ENCODE measurements around the gene SBNO1.

The SBNO1 gene

GRCh38 chr12:123268850-123269249 is 95.8 kb downstream of the SBNO1 start:
- H3K4me1 ChIP-seq (ENCODE audit: control insufficient read depth, insufficient read depth, low read length): peaks cover 6% of the 10 kb centered on the region
- H3K36me3 ChIP-seq (ENCODE audit: control insufficient read depth in 2 of 2, insufficient read depth in 1 of 2, low read length in 2 of 2): peaks cover 2 to 47% of the 10 kb centered on the region in 2 experiments; a peak in 2 of 3 replicates
- TF ChIP-seq ZFHX2 (tag by site-specific recombination; conservative IDR thresholded peaks at IDR 0.05) (no peak), ZFP3 (tag by site-specific recombination; IDR thresholded peaks at IDR 0.05; ENCODE audit: low read depth) (no peak), SCRT2 (tag by site-specific recombination; IDR thresholded peaks at IDR 0.05) (no peak), ZNF398 (tag by site-specific recombination; IDR thresholded peaks at IDR 0.05) (no peak), KLF17 (tag by site-specific recombination; IDR thresholded peaks at IDR 0.05) (no peak), KLF9 (tag by site-specific recombination; IDR thresholded peaks at IDR 0.05; ENCODE audit: low read depth) (no peak), ZNF843 (tag by site-specific recombination; IDR thresholded peaks at IDR 0.05) (no peak), ZNF362 (tag by site-specific recombination; IDR thresholded peaks at IDR 0.05) (no peak), ZNF580 (tag by site-specific recombination; IDR thresholded peaks at IDR 0.05) (no peak), ZNF785 (tag by site-specific recombination; IDR thresholded peaks at IDR 0.05) (no peak), ZBTB7A (tag by site-specific recombination; IDR thresholded peaks at IDR 0.05; ENCODE audit: low read depth) (no peak)
- H3K9me3 ChIP-seq (ENCODE audit: control insufficient read depth, insufficient read depth, low read depth, low read length): no peaks in the 10 kb centered on the region
- ChIA-PET CTCF (no interaction called here), POLR2A (interaction anchor here (1.6 to 1.7 kb wide), 2 partner anchors 18 to 36 kb away, joined by 4 to 10 read pairs; partner anchors contain the start of genes MPHOSPH9 and MTRFR)
- H3K4me3 ChIP-seq (ENCODE audit: low read depth, low read length): no peak overlapping the region
- no peak overlapping the region for H3K27ac ChIP-seq (ENCODE audit: extremely low read depth, low read depth, low read length)

GRCh38 chr12:123267991-123268843 is 96.4 kb downstream of the SBNO1 start:
- ChIA-PET POLR2A (interaction anchor here (1.7 kb wide), 1 partner anchor 35 kb away, joined by 10 read pairs; the partner anchor contains the start of genes MPHOSPH9 and MTRFR), CTCF (interaction anchor here (0.9 kb wide), 1 partner anchor 31 kb away, joined by 4 read pairs; no protein-coding TSS in a partner anchor)
- Histone ChIP-seq H3K9me3 (ENCODE audit: control insufficient read depth, insufficient read depth, low read depth, low read length) (no peaks in the 10 kb centered on the region), H3K4me3 (ENCODE audit: low read depth, low read length) (no peak overlapping the region), H3K4me1 (ENCODE audit: control insufficient read depth, insufficient read depth, low read length) (peaks cover 6% of the 10 kb centered on the region), H3K27ac (ENCODE audit: extremely low read depth, low read depth, low read length) (no peak overlapping the region), H3K36me3 (ENCODE audit: control insufficient read depth in 2 of 2, insufficient read depth in 1 of 2, low read length in 2 of 2) (peaks cover 8 to 54% of the 10 kb centered on the region in 2 experiments; a peak in 2 of 3 replicates)
- TF ChIP-seq EGR2 (tag by site-specific recombination; IDR thresholded peaks at IDR 0.05; ENCODE audit: low read depth) (peak; percentile 8; the same call in 1 of the 2 replicates), ZIC2 (tag by site-specific recombination; IDR thresholded peaks at IDR 0.05) (no peak), ZNF521 (tag by site-specific recombination; IDR thresholded peaks at IDR 0.05) (no peak)

GRCh38 chr12:123267335-123267920 is 97.2 kb downstream of the SBNO1 start:
- peaks cover 6% of the 10 kb centered on the region for H3K4me1 ChIP-seq (ENCODE audit: control insufficient read depth, insufficient read depth, low read length)
- H3K36me3 ChIP-seq (ENCODE audit: control insufficient read depth in 2 of 2, insufficient read depth in 1 of 2, low read length in 2 of 2): peaks cover 8 to 59% of the 10 kb centered on the region in 2 experiments; a peak in 2 of 3 replicates
- no peak overlapping the region for H3K27ac ChIP-seq (ENCODE audit: extremely low read depth, low read depth, low read length)
- H3K9me3 ChIP-seq (ENCODE audit: control insufficient read depth, insufficient read depth, low read depth, low read length): no peaks in the 10 kb centered on the region
- H3K4me3 ChIP-seq (ENCODE audit: low read depth, low read length): no peak overlapping the region
- POLR2A ChIA-PET: interaction anchor here (0.9 to 1.7 kb wide), 4 partner anchors 33 to 317 kb away, joined by 3 to 10 read pairs (median 3); partner anchors contain the start of genes MPHOSPH9, MTRFR and TMED2
- CTCF ChIA-PET: interaction anchor here (0.9 kb wide), 1 partner anchor 30 kb away, joined by 4 read pairs; no protein-coding TSS in a partner anchor
- TF ChIP-seq ZBTB21 (tag by site-specific recombination; IDR thresholded peaks at IDR 0.05) (no peak), SP3 (tag by site-specific recombination; IDR thresholded peaks at IDR 0.05) (no peak), ZNF513 (tag by site-specific recombination; IDR thresholded peaks at IDR 0.05) (no peak), ZSCAN18 (tag by site-specific recombination; IDR thresholded peaks at IDR 0.05) (no peak), ZNF274 (IDR thresholded peaks at IDR 0.05; ENCODE audit: low read length) (no peak), ZNF274 (tag by site-specific recombination; IDR thresholded peaks at IDR 0.05; ENCODE audit: borderline replicate concordance) (no peak), ZNF10 (tag by site-specific recombination; IDR thresholded peaks at IDR 0.05) (no peak), KLF1 (tag by site-specific recombination; IDR thresholded peaks at IDR 0.05) (no peak), ZNF416 (tag by site-specific recombination; IDR thresholded peaks at IDR 0.05) (no peak)

All from HEK293 (cell line).